Body of pancreas (tissue), 4 donors: ENCODE results near the gene ARMC6.

Source experiments
- CTCF ChIP-seq, 7 experiments: fragments of 450-650 bp in 4 of 7; fragments of 200-600 bp in 3 of 7; sonication (generic) in 3 of 7; IDR thresholded peaks; one replicate each; pipeline ENCODE4 v1.5.1; 2016 to 2019; ENCODE audit warnings: antibody characterized with exemption in 7 of 7
- POLR2A ChIP-seq, 3 donors: fragments of 450-650 bp; IDR thresholded peaks; one replicate each; pipeline ENCODE4 v1.6.1; 2016; ENCODE audit warnings: antibody characterized with exemption in 3 of 3, mild to moderate bottlenecking in 2 of 3

GRCh38 chr19:19033426-19034203, at the start of gene ARMC6, which contains the start of gene SUGP2:
- TF ChIP-seq CTCF (IDR thresholded peaks at IDR 0.05) (peak in 4 of 7 experiments; percentile 27 to 51 (median 29)), POLR2A (IDR thresholded peaks at IDR 0.05) (peak; percentile 17 to 57 (median 57))
